H9 (cell line): Measurements from ENCODE around the gene CTU1. TPM values are rescaled to one million over a fixed set of nuclear protein-coding genes. Genes with fewer than 3 reads are reported as not detected.

Experiments
- DNase-seq: peaks from one replicate; pipeline ENCODE4 v3.0.0-alpha.2; 2017
- H2AFZ ChIP-seq: one replicate; pipeline ENCODE4 v1.6.1; 2013; ENCODE audit warnings: mild to moderate bottlenecking, low read length, control low read depth, moderate library complexity
- H2AK5ac ChIP-seq: 2 replicates; pipeline ENCODE4 v1.6.1; 2013; ENCODE audit warnings: low read length, control low read depth, mixed read lengths; ENCODE audit not compliant: insufficient read length
- H2BK120ac ChIP-seq: one replicate; pipeline ENCODE4 v1.6.1; 2013; ENCODE audit warnings: low read depth, mild to moderate bottlenecking, low read length, control low read depth, inconsistent platforms; ENCODE audit not compliant: poor library complexity, severe bottlenecking
- H2BK12ac ChIP-seq: 2 replicates; pipeline ENCODE4 v1.6.1; 2013; ENCODE audit warnings: low read length, control low read depth, mixed read lengths, low read depth; ENCODE audit not compliant: insufficient read length
- H2BK15ac ChIP-seq: 2 replicates; pipeline ENCODE4 v1.6.1; 2013; ENCODE audit warnings: low read depth, low read length, control low read depth
- H2BK20ac ChIP-seq: one replicate; pipeline ENCODE4 v1.6.1; 2013; ENCODE audit warnings: low read depth, mild to moderate bottlenecking, low read length, control low read depth, inconsistent platforms; ENCODE audit not compliant: poor library complexity, severe bottlenecking
- H2BK5ac ChIP-seq: 2 replicates; pipeline ENCODE4 v1.6.1; 2013; ENCODE audit warnings: low read length, control low read depth, mixed read lengths; ENCODE audit not compliant: insufficient read length
- H3K14ac ChIP-seq: 2 replicates; pipeline ENCODE4 v1.6.1; 2013; ENCODE audit warnings: low read length, control low read depth; ENCODE audit not compliant: insufficient read depth
- H3K18ac ChIP-seq: 2 replicates; pipeline ENCODE4 v1.6.1; 2013; ENCODE audit warnings: low read depth, mild to moderate bottlenecking, mixed read lengths, low read length, control low read depth; ENCODE audit not compliant: insufficient read length
- H3K23ac ChIP-seq: 2 replicates; pipeline ENCODE4 v1.6.1; 2013; ENCODE audit warnings: low read length, control low read depth, mixed read lengths, low read depth; ENCODE audit not compliant: insufficient read length
- H3K23me2 ChIP-seq: 2 replicates; pipeline ENCODE4 v1.6.1; 2013; ENCODE audit warnings: low read depth, mild to moderate bottlenecking, mixed read lengths, low read length, control low read depth; ENCODE audit not compliant: insufficient read length, poor library complexity, severe bottlenecking
- H3K27ac ChIP-seq: 2 replicates; pipeline ENCODE4 v1.5.1; 2013; ENCODE audit warnings: low read length, control low read depth, mixed read lengths, low read depth; ENCODE audit not compliant: insufficient read length
- H3K27me3 ChIP-seq: 2 replicates; pipeline ENCODE4 v1.6.1; 2013; ENCODE audit warnings: low read length, control low read depth, inconsistent platforms; ENCODE audit not compliant: insufficient read depth
- H3K4ac ChIP-seq: 2 replicates; pipeline ENCODE4 v1.6.1; 2013; ENCODE audit warnings: low read depth, mild to moderate bottlenecking, control low read depth, inconsistent platforms, low read length, moderate library complexity
- H3K4me1 ChIP-seq: 2 replicates; pipeline ENCODE4 v1.6.1; 2013; ENCODE audit warnings: low read length, control low read depth, inconsistent platforms; ENCODE audit not compliant: insufficient read depth
- H3K4me2 ChIP-seq: 2 replicates; pipeline ENCODE4 v1.6.1; 2013; ENCODE audit warnings: low read length, control low read depth, mixed read lengths; ENCODE audit not compliant: insufficient read length, insufficient read depth
- H3K56ac ChIP-seq: 2 replicates; pipeline ENCODE4 v1.6.1; 2013; ENCODE audit warnings: low read depth, mild to moderate bottlenecking, mixed read lengths, low read length, control low read depth; ENCODE audit not compliant: insufficient read length
- H3K79me1 ChIP-seq: 2 replicates; pipeline ENCODE4 v1.6.1; 2013; ENCODE audit warnings: low read depth, mild to moderate bottlenecking, moderate library complexity, low read length, control low read depth, inconsistent platforms; ENCODE audit not compliant: insufficient read depth, poor library complexity, severe bottlenecking
- H3K79me2 ChIP-seq: 2 replicates; pipeline ENCODE4 v1.6.1; 2013; ENCODE audit warnings: low read length, control low read depth, inconsistent platforms; ENCODE audit not compliant: insufficient read depth
- H3K9ac ChIP-seq: 2 replicates; pipeline ENCODE4 v1.6.1; 2013; ENCODE audit warnings: low read length, control low read depth, mixed read lengths; ENCODE audit not compliant: insufficient read length; ENCODE audit errors: extremely low read depth
- H3K9me3 ChIP-seq: one replicate; pipeline ENCODE4 v1.6.1; 2013; ENCODE audit warnings: low read depth, low read length, inconsistent platforms; ENCODE audit not compliant: control insufficient read depth
- H3T11ph ChIP-seq: one replicate; pipeline ENCODE4 v1.6.1; 2013; ENCODE audit warnings: mild to moderate bottlenecking, low read length, control low read depth, inconsistent platforms
- H4K20me1 ChIP-seq: one replicate; pipeline ENCODE4 v1.6.1; 2013; ENCODE audit not compliant: control insufficient read depth, insufficient read length, insufficient read depth
- H4K5ac ChIP-seq: 2 replicates; pipeline ENCODE4 v1.6.1; 2013; ENCODE audit warnings: low read depth, mild to moderate bottlenecking, mixed read lengths, low read length, control low read depth; ENCODE audit not compliant: insufficient read length
- H4K8ac ChIP-seq: replicated peaks from 2 replicates; pipeline ENCODE4 v1.6.1; 2013; ENCODE audit warnings: low read length, control low read depth, mixed read lengths, low read depth; ENCODE audit not compliant: insufficient read length
- H4K91ac ChIP-seq: 2 replicates; pipeline ENCODE4 v1.6.1; 2013; ENCODE audit warnings: low read depth, mild to moderate bottlenecking, moderate library complexity, mixed read lengths, low read length, control low read depth; ENCODE audit not compliant: insufficient read length
- H3K27ac Mint-ChIP-seq, 3 experiments: 2 replicates in 2 of 3; 3 replicates in 1 of 3; pipeline ENCODE4 v1.8.0; 2020 to 2021; ENCODE audit warnings: mixed read lengths in 3 of 3, mild to moderate bottlenecking in 1 of 3, moderate library complexity in 1 of 3
- H3K27me3 Mint-ChIP-seq: 2 replicates; pipeline ENCODE4 v1.8.0; 2021; ENCODE audit warnings: low read depth, mild to moderate bottlenecking, moderate library complexity, mixed read lengths
- H3K36me3 Mint-ChIP-seq, 3 experiments: 2 replicates in 2 of 3; 3 replicates in 1 of 3; pipeline ENCODE4 v1.8.0; 2020 to 2021; ENCODE audit warnings: low read depth in 3 of 3, mixed read lengths in 3 of 3; ENCODE audit not compliant: insufficient read depth in 1 of 3
- H3K4me1 Mint-ChIP-seq, 2 experiments: 2 replicates each; pipeline ENCODE4 v1.8.0; 2020; ENCODE audit warnings: mixed read lengths in 2 of 2
- H3K4me3 Mint-ChIP-seq, 2 experiments: 2 replicates in 1 of 2; 3 replicates in 1 of 2; pipeline ENCODE4 v1.8.0; 2020 to 2021; ENCODE audit warnings: mild to moderate bottlenecking in 2 of 2, mixed read lengths in 2 of 2, moderate library complexity in 1 of 2
- H3K9me3 Mint-ChIP-seq, 2 experiments: 2 replicates in 1 of 2; 3 replicates in 1 of 2; pipeline ENCODE4 v1.8.0; 2020; ENCODE audit warnings: mild to moderate bottlenecking in 2 of 2, mixed read lengths in 2 of 2, moderate library complexity in 1 of 2
- WGBS: extraction: QIAGEN DNeasy Blood & Tissue Kit; methylation state at CpG from one replicate; pipeline ENCODE4 v1.1.7; 2013; ENCODE audit warnings: missing lambda C conversion rate, low lambda C conversion rate, mixed read lengths; ENCODE audit not compliant: insufficient read length; ENCODE audit errors: extremely low coverage; 5-methylcytosine and 5-hydroxymethylcytosine counted together
- total RNA-seq: library from RNA; stranded (reverse); gene quantifications from 2 replicates; pipeline ENCODE4 v1.2.1, GENCODE V29; 2021
- TF ChIP-seq, protein P1 (sequence below): fragments of 200-600 bp; sonication (generic); conservative IDR thresholded peaks from 3 replicates; pipeline ENCODE4 v1.8.0; 2021; ENCODE audit warnings: antibody characterized with exemption, mild to moderate bottlenecking

CTU1 gene
- total RNA-seq, 1 experiment from 2014 or later, result 8.8 TPM

DNA sequence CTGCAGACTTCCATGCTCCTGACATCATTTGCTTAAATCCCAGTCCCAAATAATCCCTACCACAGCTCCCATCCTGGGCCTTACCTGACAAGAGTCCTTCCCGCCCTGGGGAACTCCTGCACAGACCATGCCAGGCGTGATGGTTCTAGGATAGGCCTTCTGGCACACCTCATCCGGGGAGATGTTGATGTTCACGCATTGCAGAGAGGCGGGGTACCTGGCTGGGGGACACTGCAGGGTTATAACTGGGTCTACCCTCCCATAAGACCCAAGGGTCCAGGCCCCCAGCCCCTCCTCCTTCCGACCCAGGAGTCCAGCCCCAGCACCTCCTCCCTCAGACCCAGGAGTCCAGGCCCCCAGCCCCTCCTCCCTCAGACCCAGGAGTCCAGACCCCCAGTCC, 29.5 kb downstream of the CTU1 start:
- no peaks in the 10 kb centered on the region for H4K20me1 ChIP-seq
- H3K27ac ChIP-seq, result no peak overlapping the region
- no peak overlapping the region for H3K56ac ChIP-seq
- H3K14ac ChIP-seq, result no peak overlapping the region
- no peaks in the 10 kb centered on the region for H3K9me3 ChIP-seq
- H4K8ac ChIP-seq, result no peak overlapping the region
- H3K23ac ChIP-seq, result no peak overlapping the region
- no peak overlapping the region for H3K4ac ChIP-seq
- H2BK5ac ChIP-seq, result no peak overlapping the region
- H3K4me1 Mint-ChIP-seq, result peaks cover 23 to 29% of the 10 kb centered on the region in 2 experiments
- WGBS, result no CpG with 5 or more reads among the region's 6 CpGs
- no peak overlapping the region for H2BK15ac ChIP-seq
- no peaks in the 10 kb centered on the region for H3K79me2 ChIP-seq
- no peak overlapping the region for H3K27ac Mint-ChIP-seq
- H4K5ac ChIP-seq, result no peak overlapping the region
- DNase-seq, result no peak
- H3K79me1 ChIP-seq, result no peaks in the 10 kb centered on the region
- peaks cover 7% of the 10 kb centered on the region in 2 experiments; a peak in 4 of 5 replicates for H3K9me3 Mint-ChIP-seq
- H2BK120ac ChIP-seq, result no peak overlapping the region
- H3K4me1 ChIP-seq, result peaks cover 2% of the 10 kb centered on the region; the same call in 1 of the 2 replicates
- no peak overlapping the region; a peak in 1 of 5 replicates for H3K4me3 Mint-ChIP-seq
- peaks cover 18% of the 10 kb centered on the region for H3K27me3 Mint-ChIP-seq
- H2BK20ac ChIP-seq, result no peak overlapping the region
- H3K9ac ChIP-seq, result no peak overlapping the region
- no peak overlapping the region for H3K18ac ChIP-seq
- H2AK5ac ChIP-seq, result no peak overlapping the region
- no peaks in the 10 kb centered on the region for H3K23me2 ChIP-seq
- TF ChIP-seq, protein P1, sequence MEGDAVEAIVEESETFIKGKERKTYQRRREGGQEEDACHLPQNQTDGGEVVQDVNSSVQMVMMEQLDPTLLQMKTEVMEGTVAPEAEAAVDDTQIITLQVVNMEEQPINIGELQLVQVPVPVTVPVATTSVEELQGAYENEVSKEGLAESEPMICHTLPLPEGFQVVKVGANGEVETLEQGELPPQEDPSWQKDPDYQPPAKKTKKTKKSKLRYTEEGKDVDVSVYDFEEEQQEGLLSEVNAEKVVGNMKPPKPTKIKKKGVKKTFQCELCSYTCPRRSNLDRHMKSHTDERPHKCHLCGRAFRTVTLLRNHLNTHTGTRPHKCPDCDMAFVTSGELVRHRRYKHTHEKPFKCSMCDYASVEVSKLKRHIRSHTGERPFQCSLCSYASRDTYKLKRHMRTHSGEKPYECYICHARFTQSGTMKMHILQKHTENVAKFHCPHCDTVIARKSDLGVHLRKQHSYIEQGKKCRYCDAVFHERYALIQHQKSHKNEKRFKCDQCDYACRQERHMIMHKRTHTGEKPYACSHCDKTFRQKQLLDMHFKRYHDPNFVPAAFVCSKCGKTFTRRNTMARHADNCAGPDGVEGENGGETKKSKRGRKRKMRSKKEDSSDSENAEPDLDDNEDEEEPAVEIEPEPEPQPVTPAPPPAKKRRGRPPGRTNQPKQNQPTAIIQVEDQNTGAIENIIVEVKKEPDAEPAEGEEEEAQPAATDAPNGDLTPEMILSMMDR, result no peak
- H4K91ac ChIP-seq, result no peak overlapping the region
- peaks cover 0 to 6% (median 0%) of the 10 kb centered on the region in 3 experiments; a peak in 1 of 7 replicates for H3K36me3 Mint-ChIP-seq
- no peaks in the 10 kb centered on the region; the same call in 1 of the 2 replicates for H3K27me3 ChIP-seq
- no peak overlapping the region for H2AFZ ChIP-seq
- H3K4me2 ChIP-seq, result no peak overlapping the region
- H2BK12ac ChIP-seq, result no peak overlapping the region
- H3T11ph ChIP-seq, result no peak overlapping the region
